NCI-H187 treated with DMSO at 0.1 percent for 48 hours (cell line): Measurements from ENCODE around the gene TMEM242.
"Not testable (repeated sequence)": the region's sequence is repeated elsewhere in the genome, so short reads cannot be mapped to it uniquely, and the experiment has no call there.

ENCODE experiments used
- DNase-seq: peaks from one replicate; lab custom pipeline; 2025; lab: John Stamatoyannopoulos, UW

Gene TMEM242

GRCh38 chr6:157323966-157324300 lies 614 bp upstream of the TMEM242 start:
- DNase-seq = no peak

- no peak for DNase-seq
These were observed 496 bp downstream of the TMEM242 start for GRCh38 chr6:157322792-157323254.

- no peak for DNase-seq
These were observed 6.2 kb downstream of the TMEM242 start for GRCh38 chr6:157316871-157317814.

- no peak for DNase-seq
These were observed 8.5 kb downstream of the TMEM242 start for GRCh38 chr6:157314705-157315321.

- DNase-seq = no peak
These were observed 9.5 kb downstream of the TMEM242 start for GRCh38 chr6:157313531-157314467.

GRCh38 chr6:157312757-157313156 lies 10.6 kb downstream of the TMEM242 start:
- no peak for DNase-seq

GRCh38 chr6:157310693-157311092 lies 12.6 kb downstream of the TMEM242 start:
- DNase-seq = not testable (repeated sequence)

GRCh38 chr6:157307661-157308060 lies 15.7 kb downstream of the TMEM242 start:
- DNase-seq = no peak

GRCh38 chr6:157305670-157306653 lies 17.4 kb downstream of the TMEM242 start:
- no peak for DNase-seq

GRCh38 chr6:157304899-157305663 lies 18.2 kb downstream of the TMEM242 start:
- no peak for DNase-seq

GRCh38 chr6:157302736-157303135 lies 20.6 kb downstream of the TMEM242 start:
- no peak for DNase-seq

- no peak for DNase-seq
These were observed 22.9 kb downstream of the TMEM242 start for GRCh38 chr6:157300436-157300835.

GRCh38 chr6:157300006-157300405 lies 23.3 kb downstream of the TMEM242 start:
- no peak for DNase-seq

- DNase-seq = peak; percentile 19
These were observed 25.0 kb downstream of the TMEM242 start for GRCh38 chr6:157298216-157298724.

GRCh38 chr6:157294654-157295053 lies 28.7 kb downstream of the TMEM242 start:
- DNase-seq = no peak

- DNase-seq = no peak
These were observed 29.5 kb downstream of the TMEM242 start for GRCh38 chr6:157293780-157294179.

- DNase-seq = no peak
These were observed 31.1 kb downstream of the TMEM242 start for GRCh38 chr6:157292202-157292601.

GRCh38 chr6:157291356-157291755 lies 32.0 kb downstream of the TMEM242 start:
- no peak for DNase-seq

GRCh38 chr6:157290797-157291196 lies 32.5 kb downstream of the TMEM242 start:
- DNase-seq = no peak

GRCh38 chr6:157289764-157290163 lies 33.6 kb downstream of the TMEM242 start:
- no peak for DNase-seq
